ENCODE measurements around the gene RDH13.

Gene RDH13

GRCh38 chr19:55015126-55015525 is 47.8 kb downstream of the RDH13 start:
- TF ChIP-seq CTCF (IDR thresholded peaks at IDR 0.05): no peak

- TF ChIP-seq CTCF (IDR thresholded peaks at IDR 0.05): no peak
Observed at GRCh38 chr19:55014714-55015113, 48.2 kb downstream of the RDH13 start.

GRCh38 chr19:55013596-55013995 is 49.4 kb downstream of the RDH13 start:
- TF ChIP-seq CTCF (IDR thresholded peaks at IDR 0.05): no peak

- TF ChIP-seq CTCF (IDR thresholded peaks at IDR 0.05): no peak
Observed at GRCh38 chr19:55012306-55012705, 50.6 kb downstream of the RDH13 start.

GRCh38 chr19:55005684-55006488 is 57.1 kb downstream of the RDH13 start:
- TF ChIP-seq CTCF (IDR thresholded peaks at IDR 0.05): no peak

GRCh38 chr19:55000761-55001160 is 62.2 kb downstream of the RDH13 start:
- TF ChIP-seq CTCF (IDR thresholded peaks at IDR 0.05): no peak

- no peak for TF ChIP-seq CTCF (IDR thresholded peaks at IDR 0.05)
Observed at GRCh38 chr19:54995561-54995960, 67.4 kb downstream of the RDH13 start.

Measured in LNCAP (cell line).